H1 (cell line): ENCODE measurements around the gene MTFP1. TPM values are rescaled to one million over a fixed set of nuclear protein-coding genes. Genes with fewer than 3 reads are reported as not detected.

ENCODE experiments used
- ATF3 ChIP-seq: IDR thresholded peaks from 2 replicates; pipeline ENCODE4 v1.6.1; 2011; ENCODE audit warnings: low read depth, mild to moderate bottlenecking, low read length; ENCODE audit not compliant: insufficient read depth
- CBX8 ChIP-seq: fragments of 300-800, 300-1000 bp; sonication (generic); IDR thresholded peaks from 2 replicates; pipeline ENCODE4 v1.7.1; 2016; ENCODE audit warnings: low read depth, low read length, borderline replicate concordance
- EZH2 ChIP-seq: fragments of 200-600 bp; sonication (generic); IDR thresholded peaks from 2 replicates; pipeline ENCODE4 v1.7.1; 2012; ENCODE audit warnings: low read depth, mild to moderate bottlenecking, moderate library complexity, low read length, inconsistent platforms; ENCODE audit not compliant: severe bottlenecking
- FOSL1 ChIP-seq: IDR thresholded peaks from 2 replicates; pipeline ENCODE4 v1.6.1; 2011; ENCODE audit warnings: mild to moderate bottlenecking, low read depth, low read length, moderate library complexity; ENCODE audit not compliant: insufficient read depth
- PHF8 ChIP-seq: fragments of 200-600 bp; sonication (generic); conservative IDR thresholded peaks from 2 replicates; pipeline ENCODE4 v1.7.1; 2012; ENCODE audit warnings: low read depth, mild to moderate bottlenecking, inconsistent platforms, low read length, moderate library complexity
- YY1 ChIP-seq: IDR thresholded peaks from 2 replicates; pipeline ENCODE4 v1.6.1; 2011; ENCODE audit warnings: low read depth, mild to moderate bottlenecking, low read length
- polyA plus RNA-seq, 7 experiments: library from polyadenylated mRNA; depleted of rRNA in 3 of 7; stranded (reverse) in 5 of 7; unstranded in 2 of 7; fragments of >200 nt in 5 of 7; fragments of 200-250 nt in 2 of 7; gene quantifications; 1 replicate in 5 of 7; 2 replicates in 1 of 7; 4 replicates in 1 of 7; pipeline versions ENCODE4 v1.2.1 to v1.2.3, GENCODE V29; 2011 to 2013; ENCODE audit warnings: missing spikeins in 2 of 7, mixed read lengths in 2 of 7
- total RNA-seq: library from RNA; stranded (reverse); fragmentation: NEBNext Ultra II Directional; extraction: Animal tissue kit (Norgen Biotek cat#: 25700); gene quantifications from 2 replicates; pipeline ENCODE4 v1.2.1, GENCODE V29; 2021

Gene MTFP1
- total and polyA plus RNA-seq, 2 of the 8 experiments (the other 6 are each of a cell fraction or from before 2014, with no cell fraction given) = 59.8 to 98.8 TPM

DNA sequence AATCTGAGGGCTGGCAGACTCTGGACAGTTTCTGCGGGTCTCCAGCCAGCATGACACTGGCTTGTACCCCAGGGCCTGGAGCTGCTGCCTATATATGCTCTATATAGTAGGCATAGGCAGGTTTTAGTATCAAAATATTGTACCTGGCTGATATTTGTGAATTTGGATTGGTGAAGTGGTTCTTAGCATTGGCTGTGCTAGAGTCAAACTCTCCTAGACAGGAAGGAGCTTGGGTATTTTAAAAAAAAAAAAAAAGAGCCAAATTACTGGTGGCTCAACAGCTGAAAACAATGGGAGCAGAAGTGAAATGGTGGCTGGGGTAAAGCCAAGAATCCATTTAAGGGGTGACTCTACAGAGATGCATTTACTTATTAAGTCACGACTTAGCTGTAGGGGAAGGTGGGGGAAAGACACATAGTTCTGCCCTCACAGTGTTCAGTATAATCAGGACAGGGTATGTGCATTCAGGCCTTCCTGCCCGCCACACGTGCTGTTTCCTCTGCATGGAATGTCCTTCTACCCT lies 11.0 kb upstream of the MTFP1 start (continued):
- TF ChIP-seq ATF3 = no peak
- TF ChIP-seq FOSL1 = no peak
- no peak for TF ChIP-seq PHF8
- no peak for TF ChIP-seq EZH2
- no peak for TF ChIP-seq YY1
- TF ChIP-seq CBX8 = no peak
